OCI-LY1 (cell line): ENCODE measurements around the gene CD300E.

Source experiments
- CTCF ChIP-seq: fragments of 200-600 bp; sonication (generic), shearing (Covaris generic); IDR thresholded peaks from 2 replicates; pipeline ENCODE4 v1.5.1; 2017; ENCODE audit warnings: mild to moderate bottlenecking, antibody characterized with exemption, low read length, moderate library complexity, mixed read lengths
- EZH2 ChIP-seq: fragments of 200-600 bp; sonication (generic), shearing (Covaris generic); IDR thresholded peaks from 2 replicates; pipeline ENCODE4 v1.8.0; 2017; ENCODE audit warnings: borderline replicate concordance, mixed run types, mild to moderate bottlenecking, antibody characterized with exemption, low read length, moderate library complexity, mixed read lengths

GRCh38 chr17:74658620-74659019, 35.1 kb upstream of the CD300E start:
- TF ChIP-seq CTCF (no peak), EZH2 (no peak)
